ENCODE data around the gene CD300LG. TPM values are rescaled to one million over a fixed set of nuclear protein-coding genes. Genes with fewer than 3 reads are reported as not detected.
"Not testable (repeated sequence)": the region's sequence is repeated elsewhere in the genome, so short reads cannot be mapped to it uniquely, and the experiment has no call there.

Gene CD300LG
- total RNA-seq, 2 donors from 2014 or later: 0.32 TPM; not detected in 1

DNA sequence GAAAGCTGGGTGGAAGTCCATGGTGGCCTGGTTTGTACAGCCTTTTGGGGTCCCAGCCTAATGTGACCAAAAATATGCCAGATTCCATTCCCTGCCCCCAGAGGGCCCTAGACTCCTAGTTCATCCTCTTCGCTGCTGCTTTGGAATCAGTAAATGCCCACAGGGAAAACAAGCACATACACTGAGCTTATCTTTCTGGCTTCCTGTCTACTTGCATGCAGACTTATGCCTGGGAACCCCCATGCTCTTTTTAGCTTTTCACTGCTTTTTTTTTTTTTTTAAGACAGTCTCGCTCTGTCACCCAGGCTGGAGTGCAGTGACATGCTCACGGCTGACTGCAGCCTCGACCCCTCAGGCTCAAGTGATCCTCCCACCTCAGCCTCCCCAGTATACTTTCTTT is 6.2 kb upstream of the CD300LG start:
- no peak overlapping the region for H3K27ac ChIP-seq

GRCh38 chr17:43841282-43841681 is 5.7 kb upstream of the CD300LG start:
- no peaks in the 10 kb centered on the region for H3K36me3 ChIP-seq
- H3K27me3 ChIP-seq: no peaks in the 10 kb centered on the region
- no peak overlapping the region for H3K27ac ChIP-seq
- no peaks in the 10 kb centered on the region for H3K9me3 ChIP-seq
- TF ChIP-seq, protein P1, sequence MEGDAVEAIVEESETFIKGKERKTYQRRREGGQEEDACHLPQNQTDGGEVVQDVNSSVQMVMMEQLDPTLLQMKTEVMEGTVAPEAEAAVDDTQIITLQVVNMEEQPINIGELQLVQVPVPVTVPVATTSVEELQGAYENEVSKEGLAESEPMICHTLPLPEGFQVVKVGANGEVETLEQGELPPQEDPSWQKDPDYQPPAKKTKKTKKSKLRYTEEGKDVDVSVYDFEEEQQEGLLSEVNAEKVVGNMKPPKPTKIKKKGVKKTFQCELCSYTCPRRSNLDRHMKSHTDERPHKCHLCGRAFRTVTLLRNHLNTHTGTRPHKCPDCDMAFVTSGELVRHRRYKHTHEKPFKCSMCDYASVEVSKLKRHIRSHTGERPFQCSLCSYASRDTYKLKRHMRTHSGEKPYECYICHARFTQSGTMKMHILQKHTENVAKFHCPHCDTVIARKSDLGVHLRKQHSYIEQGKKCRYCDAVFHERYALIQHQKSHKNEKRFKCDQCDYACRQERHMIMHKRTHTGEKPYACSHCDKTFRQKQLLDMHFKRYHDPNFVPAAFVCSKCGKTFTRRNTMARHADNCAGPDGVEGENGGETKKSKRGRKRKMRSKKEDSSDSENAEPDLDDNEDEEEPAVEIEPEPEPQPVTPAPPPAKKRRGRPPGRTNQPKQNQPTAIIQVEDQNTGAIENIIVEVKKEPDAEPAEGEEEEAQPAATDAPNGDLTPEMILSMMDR (IDR thresholded peaks at IDR 0.05): no peak
- no peaks in the 10 kb centered on the region for H3K4me1 ChIP-seq
- no peak for DNase-seq
- intact Hi-C loops (cut with DNase I): no loop called here
- H3K9ac ChIP-seq (ENCODE audit: low read depth in 2 of 2, low read length in 2 of 2): no peak overlapping the region
- no peak overlapping the region for H3K4me3 ChIP-seq

More for the DNA sequence above, 6.2 kb upstream of the CD300LG start:
- no peak overlapping the region for H3K4me3 ChIP-seq
- no peaks in the 10 kb centered on the region for H3K9me3 ChIP-seq
- H3K4me1 ChIP-seq: no peaks in the 10 kb centered on the region
- no peak for DNase-seq
- no peaks in the 10 kb centered on the region for H3K27me3 ChIP-seq
- TF ChIP-seq, protein P1 (IDR thresholded peaks at IDR 0.05): no peak
- intact Hi-C loops (cut with DNase I): no loop called here
- no peak overlapping the region for H3K9ac ChIP-seq (ENCODE audit: low read depth in 2 of 2, low read length in 2 of 2)
- no peaks in the 10 kb centered on the region for H3K36me3 ChIP-seq

DNA sequence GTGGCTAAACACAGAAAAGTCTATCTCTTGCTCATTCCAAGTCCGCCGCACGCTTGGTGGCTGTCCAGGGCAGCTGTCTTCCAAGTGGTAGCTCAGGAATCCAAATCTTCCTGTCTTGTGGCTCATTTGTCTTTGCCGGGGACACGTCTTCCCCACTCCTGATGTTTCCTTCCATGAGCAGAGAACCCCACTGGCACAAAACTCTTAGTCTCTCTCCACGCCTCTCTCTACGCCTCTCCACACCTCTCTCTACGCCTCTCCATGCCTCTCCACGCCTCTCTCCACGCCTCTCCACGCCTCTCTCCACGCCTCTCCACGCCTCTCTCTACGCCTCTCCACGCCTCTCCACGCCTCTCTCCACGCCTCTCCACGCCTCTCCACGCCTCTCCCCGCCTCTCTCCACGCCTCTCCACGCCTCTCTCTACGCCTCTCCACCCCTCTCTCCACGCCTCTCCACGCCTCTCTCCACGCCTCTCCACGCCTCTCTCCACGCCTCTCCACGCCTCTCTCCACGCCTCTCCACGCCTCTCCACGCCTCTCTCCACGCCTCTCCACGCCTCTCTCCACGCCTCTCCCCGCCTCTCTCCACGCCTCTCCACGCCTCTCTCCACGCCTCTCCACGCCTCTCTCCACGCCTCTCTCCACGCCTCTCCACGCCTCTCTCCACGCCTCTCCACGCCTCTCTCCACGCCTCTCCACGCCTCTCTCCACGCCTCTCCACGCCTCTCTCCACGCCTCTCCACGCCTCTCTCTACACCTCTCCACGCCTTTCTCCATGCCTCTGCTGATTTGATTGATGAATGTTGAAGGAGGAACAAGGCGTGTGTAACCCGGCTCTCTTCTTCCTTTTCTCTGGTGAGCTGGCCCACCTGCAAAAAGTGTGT is 4.6 kb upstream of the CD300LG start:
- H3K4me1 ChIP-seq; H3K9ac ChIP-seq (ENCODE audit: low read depth in 2 of 2, low read length in 2 of 2); H3K36me3 ChIP-seq; intact Hi-C loops (cut with DNase I); H3K27ac ChIP-seq; DNase-seq; H3K4me3 ChIP-seq; H3K9me3 ChIP-seq; H3K27me3 ChIP-seq: not testable (repeated sequence)

DNA sequence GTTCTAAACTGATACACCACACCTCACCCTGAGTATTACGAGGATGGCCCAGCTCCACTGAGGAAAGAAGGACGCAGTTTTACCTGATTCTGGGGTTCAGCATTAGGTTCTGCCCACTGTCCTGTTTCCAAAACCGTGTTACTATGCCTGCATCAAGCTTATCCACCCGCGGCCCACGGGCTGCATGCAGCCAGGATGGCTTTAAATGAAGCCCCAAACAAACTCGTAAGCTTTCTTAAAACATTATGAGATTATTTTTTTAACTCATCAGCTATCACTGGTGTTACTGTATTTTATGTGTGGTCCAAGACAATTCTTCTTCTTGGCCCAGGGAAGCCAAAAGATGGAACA is 4.0 kb upstream of the CD300LG start:
- TF ChIP-seq, protein P1 (IDR thresholded peaks at IDR 0.05): no peak
- Histone ChIP-seq H3K36me3 (no peaks in the 10 kb centered on the region), H3K9ac (ENCODE audit: low read depth in 2 of 2, low read length in 2 of 2) (no peak overlapping the region), H3K27ac (no peak overlapping the region), H3K4me3 (no peak overlapping the region), H3K9me3 (no peaks in the 10 kb centered on the region), H3K4me1 (no peaks in the 10 kb centered on the region), H3K27me3 (no peaks in the 10 kb centered on the region)
- intact Hi-C loops (cut with DNase I): no loop called here
- DNase-seq: no peak

DNA sequence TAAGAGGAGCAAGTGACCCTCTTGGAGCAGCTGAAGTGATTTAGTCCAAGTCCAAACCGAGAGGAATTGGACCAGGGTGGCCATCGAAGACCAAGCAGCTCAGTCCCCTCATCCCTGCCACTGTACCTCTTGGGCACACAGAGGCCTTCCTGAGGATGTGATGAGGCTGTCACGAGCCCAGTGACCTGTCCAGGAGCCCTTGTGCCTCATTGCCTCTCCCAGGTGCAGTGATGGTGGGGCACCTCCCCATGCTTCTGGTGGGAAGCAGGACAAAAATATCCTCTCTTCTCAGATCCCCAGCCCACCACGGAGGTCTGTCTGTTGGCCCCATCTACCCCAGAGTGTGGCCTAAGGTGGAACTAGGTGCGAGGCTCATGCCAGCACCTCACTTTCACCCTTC is 2.7 kb upstream of the CD300LG start:
- TF ChIP-seq, protein P1 (IDR thresholded peaks at IDR 0.05): no peak
- Histone ChIP-seq H3K27me3 (no peaks in the 10 kb centered on the region), H3K9me3 (no peaks in the 10 kb centered on the region), H3K4me1 (no peaks in the 10 kb centered on the region), H3K4me3 (no peak overlapping the region), H3K9ac (ENCODE audit: low read depth in 2 of 2, low read length in 2 of 2) (no peak overlapping the region), H3K27ac (no peak overlapping the region), H3K36me3 (no peaks in the 10 kb centered on the region)
- no peak for DNase-seq
- intact Hi-C loops (cut with DNase I): no loop called here

DNA sequence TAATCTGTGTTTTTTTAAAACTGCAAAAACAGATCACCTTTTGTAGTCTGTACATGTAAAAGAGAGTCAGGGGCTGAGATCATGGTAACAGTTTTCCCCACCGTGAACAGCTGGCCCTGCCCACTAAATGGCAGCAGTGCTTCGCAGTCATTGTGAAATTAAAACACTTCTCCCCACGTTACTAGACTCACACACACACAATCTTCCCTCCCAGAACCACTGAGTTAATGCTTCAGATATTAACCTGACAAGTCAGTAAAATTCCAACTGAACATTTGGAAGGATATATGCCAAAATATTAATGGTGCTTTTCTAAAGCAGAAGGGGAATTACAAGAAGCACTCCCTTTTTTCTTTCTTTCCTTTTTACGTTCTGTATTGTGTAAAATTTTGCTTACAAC is 1.2 kb upstream of the CD300LG start:
- intact Hi-C loops (cut with DNase I): loop anchor here (5.0 kb wide), 2 partner anchors 58 to 153 kb away; no protein-coding TSS in a partner anchor
- Histone ChIP-seq H3K9ac (ENCODE audit: low read depth in 2 of 2, low read length in 2 of 2) (no peak overlapping the region), H3K36me3 (no peaks in the 10 kb centered on the region), H3K27me3 (no peaks in the 10 kb centered on the region), H3K27ac (no peak overlapping the region), H3K9me3 (no peaks in the 10 kb centered on the region), H3K4me3 (no peak overlapping the region), H3K4me1 (no peaks in the 10 kb centered on the region)
- DNase-seq: no peak
- TF ChIP-seq, protein P1 (IDR thresholded peaks at IDR 0.05): no peak

Measured in colonic mucosa (tissue), 4 donors.